Measurements from ENCODE around the gene WRAP53.
"Not testable (repeated sequence)": the region's sequence is repeated elsewhere in the genome, so short reads cannot be mapped to it uniquely, and the experiment has no call there.

The WRAP53 gene

DNA sequence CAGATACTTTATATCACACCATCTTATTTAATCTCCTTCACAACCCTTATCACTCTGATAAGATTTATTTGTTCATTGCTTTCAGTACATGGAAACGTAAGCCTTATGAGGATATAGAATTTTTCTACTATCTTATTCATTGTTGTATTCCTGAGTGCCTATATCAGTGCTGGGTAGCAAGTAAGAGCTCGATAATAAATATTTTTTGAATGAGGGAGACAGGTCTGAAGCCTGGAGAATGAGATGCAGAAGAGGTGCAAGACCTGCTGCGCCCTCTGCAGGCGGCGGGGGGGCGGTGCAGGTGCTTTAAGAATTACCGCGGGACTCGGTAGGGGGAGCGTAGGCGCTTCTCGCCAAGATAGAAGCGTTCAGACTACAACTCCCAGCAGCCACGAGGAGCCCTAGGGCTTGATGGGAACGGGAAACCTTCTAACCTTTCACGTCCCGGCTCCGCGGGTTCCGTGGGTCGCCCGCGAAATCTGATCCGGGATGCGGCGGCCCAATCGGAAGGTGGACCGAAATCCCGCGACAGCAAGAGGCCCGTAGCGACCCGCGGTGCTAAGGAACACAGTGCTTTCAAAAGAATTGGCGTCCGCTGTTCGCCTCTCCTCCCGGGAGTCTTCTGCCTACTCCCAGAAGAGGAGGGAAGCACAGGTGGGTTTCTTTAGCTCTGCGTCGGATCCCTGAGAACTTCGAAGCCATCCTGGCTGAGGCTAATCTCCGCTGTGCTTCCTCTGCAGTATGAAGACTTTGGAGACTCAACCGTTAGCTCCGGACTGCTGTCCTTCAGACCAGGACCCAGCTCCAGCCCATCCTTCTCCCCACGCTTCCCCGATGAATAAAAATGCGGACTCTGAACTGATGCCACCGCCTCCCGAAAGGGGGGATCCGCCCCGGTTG is at the start of gene WRAP53:
WRAP53 (plus strand) TSS at position 570 of the 900 bp plus-strand sequence; CDS start at position 742, 172 bp downstream.
- DNase-seq = peak; percentile 94

DNA sequence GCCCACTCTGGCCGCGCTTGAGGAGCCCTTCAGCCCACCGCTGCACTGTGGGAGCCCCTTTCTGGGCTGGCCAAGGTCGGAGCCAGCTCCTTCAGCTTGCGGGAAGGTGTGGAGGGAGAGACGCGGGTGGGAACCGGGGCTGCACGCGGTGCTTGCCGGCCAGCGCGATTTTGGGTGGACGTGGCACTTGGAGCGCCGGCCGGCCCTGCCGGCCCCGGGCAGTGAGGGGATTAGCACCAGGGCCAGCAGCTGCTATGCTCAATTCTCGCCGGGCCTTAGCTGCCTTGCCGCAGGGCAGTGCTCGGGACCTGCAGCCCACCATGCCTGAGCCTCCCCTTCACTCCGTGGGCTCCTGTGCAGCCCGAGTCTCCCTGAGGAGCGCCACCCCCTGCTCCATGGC is 47.5 kb upstream of the WRAP53 start:
- no peak for DNase-seq

DNA sequence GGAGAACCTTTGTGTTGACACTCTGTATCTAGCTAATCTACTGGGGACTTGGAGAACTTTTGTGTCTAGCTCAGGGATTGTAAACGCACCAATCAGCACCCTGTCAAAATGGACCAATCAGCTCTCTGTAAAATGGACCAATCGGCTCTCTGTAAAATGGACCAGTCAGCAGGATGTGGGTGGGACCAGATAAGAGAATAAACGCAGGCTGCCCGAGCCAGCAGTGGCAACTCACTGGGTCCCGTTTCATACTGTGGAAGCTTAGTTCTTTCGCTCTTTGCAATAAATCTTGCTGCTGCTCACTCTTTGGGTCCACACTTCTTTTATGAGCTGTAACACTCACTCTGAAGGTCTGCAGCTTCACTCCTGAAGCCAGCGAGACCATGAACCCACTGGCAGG is 46.6 kb upstream of the WRAP53 start:
- not testable (repeated sequence) for DNase-seq

DNA sequence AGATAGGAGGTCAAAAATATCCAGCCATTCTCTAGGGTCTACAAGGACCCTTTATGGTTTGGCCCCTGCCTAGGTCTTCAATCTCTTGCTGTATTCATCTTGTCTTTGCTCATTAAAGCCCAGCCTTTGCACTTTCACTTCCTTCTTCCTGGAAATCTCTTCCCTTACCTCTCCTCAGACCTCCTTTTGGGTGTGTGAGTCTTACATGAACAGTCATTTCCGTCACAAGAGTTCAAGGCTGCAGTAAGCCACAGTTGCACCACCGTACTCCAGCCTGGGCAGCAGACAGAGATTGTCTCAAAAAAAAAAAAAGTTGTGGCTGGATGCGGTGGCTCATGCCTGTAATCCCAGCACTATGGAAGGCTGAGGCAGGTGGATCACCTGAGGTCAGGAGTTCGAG is 43.5 kb upstream of the WRAP53 start:
- DNase-seq = no peak

DNA sequence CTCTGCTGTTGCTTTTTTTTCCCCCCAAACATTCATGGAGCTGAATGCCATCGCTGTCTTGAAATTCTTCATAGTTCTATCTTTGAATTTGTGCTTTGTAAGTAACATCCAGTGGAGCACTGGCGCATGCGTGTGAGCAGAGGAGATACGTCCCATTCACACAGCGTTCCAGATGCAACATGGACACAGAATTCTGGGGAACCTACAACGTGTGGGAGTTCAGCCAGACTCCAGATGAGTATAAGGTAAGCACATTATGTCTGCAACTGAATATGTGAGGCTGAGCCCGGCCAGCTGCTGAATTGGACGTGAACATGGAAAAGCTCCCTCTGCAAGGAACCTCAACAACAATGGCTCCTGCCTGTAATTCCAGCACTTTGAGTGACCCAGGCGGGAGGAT is 41.8 kb upstream of the WRAP53 start:
- DNase-seq = no peak

DNA sequence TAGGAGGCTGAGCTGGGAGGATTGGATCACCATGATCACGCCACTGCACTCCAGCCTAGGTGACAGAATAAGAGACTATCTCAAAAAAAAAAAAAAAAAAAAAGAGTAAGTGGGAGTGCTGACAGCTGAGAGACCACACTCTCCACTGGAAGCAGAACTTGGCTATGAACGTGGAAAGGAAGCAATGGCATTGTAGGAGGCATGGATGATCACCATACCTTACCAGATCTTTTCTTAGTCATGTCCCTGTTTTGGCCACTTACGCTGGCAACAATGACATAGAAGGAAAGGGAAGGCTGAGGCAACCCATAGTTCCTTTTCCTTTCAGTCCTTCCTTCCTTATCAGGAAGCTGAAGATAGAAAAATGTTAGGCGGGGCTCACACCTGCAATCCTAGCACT is 41.3 kb upstream of the WRAP53 start:
- no peak for DNase-seq

DNA sequence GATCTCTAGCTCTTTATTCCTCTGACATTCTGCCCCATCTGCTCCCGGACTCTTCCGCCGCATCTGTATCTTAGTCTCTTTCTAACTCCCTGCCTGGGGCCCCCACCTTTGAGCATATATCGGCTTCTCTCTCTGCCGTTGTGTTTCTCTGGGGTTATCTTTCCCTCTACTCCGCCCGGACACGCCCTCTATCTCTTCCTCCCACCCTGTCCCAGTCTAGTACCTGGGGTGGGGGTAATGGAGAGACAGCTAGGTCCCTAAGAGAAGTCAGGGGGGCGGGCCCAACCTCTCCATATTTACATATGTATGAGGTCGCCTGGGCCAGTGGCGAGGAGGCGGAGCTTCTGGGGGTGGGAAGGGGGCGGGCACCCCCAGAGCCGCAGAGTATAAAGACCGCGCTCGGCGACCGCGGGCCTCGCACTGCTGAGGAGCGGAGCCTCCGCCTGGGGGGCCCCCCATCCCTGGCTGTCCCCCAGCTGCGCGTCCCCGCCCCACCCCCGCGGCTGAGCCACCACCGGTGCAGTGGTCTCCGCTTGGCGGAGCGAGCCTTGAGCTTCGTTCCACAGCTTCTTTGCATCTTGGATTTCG is 37.7 kb upstream of the WRAP53 start, which contains the start of gene ATP1B2:
ATP1B2 (plus strand) TSS at position 418 of the 588 bp plus-strand sequence. CDS start 593 bp downstream, outside the sequence.
- DNase-seq = peak; percentile 60

DNA sequence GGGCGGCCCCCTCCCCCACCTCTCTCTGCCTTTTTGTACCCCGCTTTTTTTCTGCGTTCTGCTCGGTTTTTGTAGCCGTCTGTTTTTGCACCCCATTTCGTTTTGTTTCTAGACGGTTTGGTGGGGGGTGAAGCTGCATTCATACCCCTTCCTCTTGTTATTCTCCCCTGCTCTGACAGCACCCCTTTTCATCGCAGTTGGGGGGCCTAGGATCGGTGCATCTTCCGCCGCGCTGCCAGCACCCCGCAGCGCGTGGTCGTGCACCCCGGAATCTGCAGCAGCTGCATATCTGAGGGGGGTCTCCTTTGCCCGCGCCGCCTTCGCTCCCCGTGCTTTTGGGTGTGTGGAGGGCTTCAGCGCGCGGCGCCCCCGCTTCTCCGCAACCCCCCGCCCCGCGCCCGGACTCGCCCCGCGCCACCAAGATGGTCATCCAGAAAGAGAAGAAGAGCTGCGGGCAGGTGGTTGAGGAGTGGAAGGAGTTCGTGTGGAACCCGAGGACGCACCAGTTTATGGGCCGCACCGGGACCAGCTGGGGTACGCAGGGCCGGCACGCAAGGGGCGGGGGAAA is 37.1 kb upstream of the WRAP53 start:
- DNase-seq = no peak

DNA sequence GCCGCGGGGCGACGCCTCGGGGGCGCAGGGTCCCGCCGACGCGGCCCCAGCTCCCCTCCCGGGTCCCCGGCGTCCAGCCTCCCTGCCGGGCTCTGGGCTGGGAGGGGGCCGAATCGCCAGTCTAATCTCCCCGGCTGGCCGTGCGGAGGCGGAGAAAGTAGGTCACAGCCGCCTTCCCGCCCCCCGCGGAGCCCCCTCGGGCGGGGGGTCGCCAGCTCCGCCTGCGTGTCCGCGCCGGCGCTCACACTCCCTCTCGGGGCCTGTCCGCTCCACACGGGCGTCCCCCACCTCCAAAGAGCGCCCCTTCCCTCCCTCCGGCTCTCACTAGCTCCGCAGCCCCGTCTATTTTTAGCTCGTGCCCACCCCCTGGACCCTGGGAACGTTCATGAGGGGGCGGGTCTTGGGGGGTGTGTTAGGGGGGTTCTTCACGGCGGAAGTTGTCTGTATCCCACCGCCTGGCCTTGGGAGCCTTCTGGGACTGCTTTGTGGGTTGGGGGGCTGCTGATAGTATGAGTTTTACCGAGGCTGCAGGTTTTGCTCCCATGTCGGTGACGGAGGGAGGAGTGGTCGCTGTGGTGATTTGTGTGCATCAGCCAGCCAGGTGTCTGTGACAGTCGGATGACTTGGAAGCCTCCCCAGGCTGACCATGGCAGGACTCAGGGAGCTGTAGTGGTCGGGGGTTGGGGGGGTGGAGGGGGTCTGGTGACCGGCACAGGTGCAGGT is 36.5 kb upstream of the WRAP53 start:
- DNase-seq = no peak

DNA sequence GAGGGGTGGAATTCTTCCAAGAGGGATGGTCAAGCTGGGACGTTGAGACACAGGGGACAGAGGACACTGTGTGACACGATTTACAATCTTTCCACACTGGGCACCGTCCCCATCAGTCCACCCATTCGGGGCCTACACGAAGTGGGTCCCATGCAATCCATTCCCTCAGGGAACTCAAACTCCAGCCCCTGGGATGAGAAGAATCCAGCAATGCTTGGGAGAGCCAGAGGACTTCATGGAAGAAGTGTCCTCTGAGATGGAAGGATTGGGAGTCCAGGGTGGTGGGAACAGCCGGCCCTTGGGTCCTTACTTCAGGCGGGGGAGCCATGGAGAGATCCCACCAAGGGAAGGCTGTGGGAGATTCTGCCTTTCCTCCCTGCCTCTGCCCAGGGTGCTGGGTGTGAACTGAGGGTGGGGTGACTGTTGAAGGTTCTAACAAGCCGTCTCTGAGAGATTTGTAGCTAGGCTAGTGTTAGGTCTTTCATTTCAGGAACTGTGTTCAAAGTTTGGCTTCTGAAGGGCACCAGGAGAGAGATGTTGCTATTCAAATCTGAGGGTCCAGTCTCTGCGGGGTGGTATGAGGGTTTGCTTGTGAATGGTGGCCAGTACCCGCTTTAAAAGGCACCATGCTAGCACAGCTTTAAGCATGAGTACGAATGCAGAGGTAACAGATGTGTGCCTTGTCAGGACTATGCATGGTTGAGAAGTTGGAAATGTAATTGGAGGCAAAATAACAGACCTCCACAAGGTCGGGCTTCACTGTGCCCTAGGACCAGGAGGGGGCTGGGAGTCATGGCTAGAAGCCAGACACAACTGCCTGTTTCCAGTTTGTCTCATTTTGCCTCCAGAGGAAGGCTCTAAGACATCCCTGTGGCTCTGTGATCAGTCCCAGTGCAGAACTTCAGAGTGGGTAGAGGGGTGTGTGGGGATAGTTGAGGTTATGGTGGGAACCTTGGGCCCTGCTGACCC is 35.6 kb upstream of the WRAP53 start:
- no peak for DNase-seq

DNA sequence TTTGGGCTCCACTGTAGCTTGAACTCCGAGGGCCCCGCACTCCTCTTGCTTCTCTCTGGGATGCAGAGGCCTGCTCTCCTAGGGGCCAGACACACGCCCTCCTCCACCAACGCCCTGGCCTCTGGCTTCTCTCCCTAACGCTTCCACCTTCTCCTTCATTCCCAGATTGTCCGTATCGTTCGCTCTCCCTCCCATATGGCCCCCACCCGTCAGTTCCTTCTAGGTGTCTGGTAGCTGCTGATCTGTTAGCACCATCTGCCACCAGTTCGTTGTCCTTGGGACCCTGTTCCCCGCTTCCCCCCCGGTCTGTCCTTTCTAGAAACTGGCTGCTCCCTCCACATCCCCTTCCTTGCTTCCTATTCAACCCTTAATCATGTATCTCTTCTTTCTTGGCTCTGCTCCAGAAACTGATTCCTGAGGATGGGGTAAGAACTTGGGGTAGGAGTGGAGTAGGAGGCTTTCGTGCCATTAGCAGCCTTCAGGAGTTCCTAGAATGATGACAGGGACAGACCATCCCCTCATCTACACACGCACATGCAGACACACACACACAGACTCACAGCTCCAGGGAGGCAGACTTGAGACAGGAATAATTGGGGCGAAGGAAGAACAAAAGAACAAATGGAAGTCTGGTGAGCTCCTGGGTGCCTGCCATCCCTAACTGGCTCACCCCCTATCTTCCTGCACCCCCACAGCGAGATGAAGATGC is 33.3 kb upstream of the WRAP53 start:
- DNase-seq = no peak

DNA sequence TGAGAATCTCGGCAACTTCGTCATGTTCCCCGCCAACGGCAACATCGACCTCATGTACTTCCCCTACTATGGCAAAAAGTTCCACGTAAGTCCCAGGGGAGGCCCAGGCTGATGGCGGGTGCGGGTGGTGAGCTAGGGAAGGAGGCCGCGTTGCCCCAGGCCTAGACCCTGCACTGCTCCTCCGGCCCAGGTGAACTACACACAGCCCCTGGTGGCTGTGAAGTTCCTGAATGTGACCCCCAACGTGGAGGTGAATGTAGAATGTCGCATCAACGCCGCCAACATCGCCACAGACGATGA is 32.8 kb upstream of the WRAP53 start:
- no peak for DNase-seq

DNA sequence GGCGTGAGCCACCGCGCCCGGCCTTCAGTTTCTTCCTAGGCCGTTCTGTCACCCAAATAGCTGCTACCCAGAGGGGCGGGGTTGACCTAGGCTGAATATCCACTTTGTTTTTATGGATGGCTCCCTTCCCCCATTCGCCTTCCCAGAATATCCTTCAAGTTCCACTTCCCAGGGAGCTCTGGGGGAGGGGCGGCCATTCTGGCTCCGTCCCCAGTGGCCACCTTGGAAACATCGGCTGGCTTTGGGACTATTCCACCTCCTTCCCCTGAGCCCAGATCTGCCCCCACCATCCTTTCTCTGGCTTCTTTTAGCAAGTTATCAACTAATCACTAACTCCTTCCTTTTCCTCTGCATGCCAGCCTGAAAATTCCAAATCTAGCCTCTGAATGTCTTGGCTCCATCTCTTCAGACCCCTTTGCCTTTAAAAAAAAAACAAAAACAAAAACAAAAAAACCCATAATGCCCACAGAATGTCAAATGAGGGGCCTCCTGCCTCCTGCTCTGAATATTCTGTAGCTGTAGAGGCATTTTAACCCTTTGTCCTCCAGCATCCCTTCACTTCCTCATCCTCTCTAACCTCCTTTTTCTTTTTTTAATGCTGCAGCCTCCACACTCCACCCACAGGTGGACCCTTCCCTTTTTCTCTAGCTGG is 31.2 kb upstream of the WRAP53 start:
- no peak for DNase-seq

DNA sequence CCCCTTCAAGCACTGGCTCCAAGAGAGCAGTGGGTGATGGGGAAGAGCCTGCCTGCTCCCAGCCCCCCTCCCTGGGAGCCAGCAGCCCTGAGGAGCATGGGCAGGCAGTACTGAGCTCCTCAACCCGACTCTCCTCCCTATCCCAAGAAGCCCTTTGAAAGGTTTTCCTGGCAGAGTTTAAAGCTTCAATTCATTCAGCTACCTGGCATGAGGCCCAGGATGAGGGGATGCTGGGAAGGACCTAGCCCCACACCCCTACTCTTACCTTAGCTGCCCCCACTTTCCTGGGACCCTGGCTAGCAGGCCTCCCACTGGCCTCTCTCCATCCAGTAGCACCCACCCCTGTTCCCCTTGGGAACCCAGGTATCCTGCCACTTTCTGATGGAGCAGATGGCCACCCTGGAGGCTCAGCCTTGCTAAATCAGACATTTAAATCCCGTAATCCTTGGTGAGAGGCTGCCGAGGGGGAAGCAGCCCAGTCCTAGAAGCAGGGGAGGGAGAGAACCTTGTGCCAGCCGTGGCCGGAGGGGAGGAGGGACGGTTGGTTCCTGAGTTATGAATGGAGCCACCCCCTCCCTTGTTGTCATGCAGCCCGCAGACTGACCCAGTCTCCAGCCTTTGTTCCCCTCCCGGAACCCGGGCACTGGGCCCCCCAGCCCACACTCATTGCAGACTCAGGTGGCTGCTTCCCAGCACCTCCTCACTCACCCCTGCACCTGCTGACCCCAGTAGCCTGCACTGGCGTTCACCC is 20.4 kb upstream of the WRAP53 start:
- no peak for DNase-seq

DNA sequence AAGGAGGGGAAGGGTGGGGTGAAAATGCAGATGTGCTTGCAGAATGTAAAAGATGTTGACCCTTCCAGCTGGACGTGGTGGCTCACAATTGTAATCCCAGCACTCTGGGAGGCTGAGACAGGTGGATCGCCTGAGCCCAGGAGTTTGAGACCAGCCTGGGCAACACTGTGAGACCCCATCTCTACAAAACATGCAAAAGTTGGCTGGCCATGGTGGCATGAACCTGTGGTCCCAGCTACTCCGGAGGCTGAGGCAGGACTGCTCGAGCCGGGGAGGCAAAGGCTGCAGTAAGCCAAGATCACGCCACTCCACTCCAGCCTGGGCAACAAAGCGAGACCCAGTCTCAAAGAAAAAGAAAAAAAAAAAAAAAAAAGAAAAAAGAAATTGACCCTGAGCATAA is 19.8 kb upstream of the WRAP53 start:
- no peak for DNase-seq

DNA sequence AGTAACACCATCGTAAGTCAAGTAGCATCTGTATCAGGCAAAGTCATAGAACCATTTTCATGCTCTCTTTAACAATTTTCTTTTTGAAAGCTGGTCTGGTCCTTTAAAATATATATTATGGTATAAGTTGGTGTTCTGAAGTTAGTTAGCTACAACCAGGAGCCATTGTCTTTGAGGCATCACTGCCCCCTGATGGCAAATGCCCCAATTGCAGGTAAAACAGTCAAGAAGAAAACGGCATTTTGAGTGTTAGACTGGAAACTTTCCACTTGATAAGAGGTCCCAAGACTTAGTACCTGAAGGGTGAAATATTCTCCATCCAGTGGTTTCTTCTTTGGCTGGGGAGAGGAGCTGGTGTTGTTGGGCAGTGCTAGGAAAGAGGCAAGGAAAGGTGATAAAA is 15.0 kb upstream of the WRAP53 start:
- no peak for DNase-seq

DNA sequence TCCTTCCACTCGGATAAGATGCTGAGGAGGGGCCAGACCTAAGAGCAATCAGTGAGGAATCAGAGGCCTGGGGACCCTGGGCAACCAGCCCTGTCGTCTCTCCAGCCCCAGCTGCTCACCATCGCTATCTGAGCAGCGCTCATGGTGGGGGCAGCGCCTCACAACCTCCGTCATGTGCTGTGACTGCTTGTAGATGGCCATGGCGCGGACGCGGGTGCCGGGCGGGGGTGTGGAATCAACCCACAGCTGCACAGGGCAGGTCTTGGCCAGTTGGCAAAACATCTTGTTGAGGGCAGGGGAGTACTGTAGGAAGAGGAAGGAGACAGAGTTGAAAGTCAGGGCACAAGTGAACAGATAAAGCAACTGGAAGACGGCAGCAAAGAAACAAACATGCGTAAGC is 13.3 kb upstream of the WRAP53 start:
- no peak for DNase-seq

DNA sequence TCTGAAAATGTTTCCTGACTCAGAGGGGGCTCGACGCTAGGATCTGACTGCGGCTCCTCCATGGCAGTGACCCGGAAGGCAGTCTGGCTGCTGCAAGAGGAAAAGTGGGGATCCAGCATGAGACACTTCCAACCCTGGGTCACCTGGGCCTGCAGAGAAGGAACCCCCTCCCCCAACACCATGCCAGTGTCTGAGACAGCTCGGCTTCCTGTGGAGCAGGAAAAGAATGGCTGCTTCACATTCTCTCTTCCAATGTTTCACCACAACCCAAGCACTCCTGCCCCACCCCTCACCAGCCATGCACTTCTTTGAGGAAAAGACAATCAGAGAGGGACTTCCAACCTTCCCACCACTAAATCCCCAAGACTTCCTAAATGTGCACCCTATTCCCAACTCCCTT is 11.7 kb upstream of the WRAP53 start:
- DNase-seq = no peak

DNA sequence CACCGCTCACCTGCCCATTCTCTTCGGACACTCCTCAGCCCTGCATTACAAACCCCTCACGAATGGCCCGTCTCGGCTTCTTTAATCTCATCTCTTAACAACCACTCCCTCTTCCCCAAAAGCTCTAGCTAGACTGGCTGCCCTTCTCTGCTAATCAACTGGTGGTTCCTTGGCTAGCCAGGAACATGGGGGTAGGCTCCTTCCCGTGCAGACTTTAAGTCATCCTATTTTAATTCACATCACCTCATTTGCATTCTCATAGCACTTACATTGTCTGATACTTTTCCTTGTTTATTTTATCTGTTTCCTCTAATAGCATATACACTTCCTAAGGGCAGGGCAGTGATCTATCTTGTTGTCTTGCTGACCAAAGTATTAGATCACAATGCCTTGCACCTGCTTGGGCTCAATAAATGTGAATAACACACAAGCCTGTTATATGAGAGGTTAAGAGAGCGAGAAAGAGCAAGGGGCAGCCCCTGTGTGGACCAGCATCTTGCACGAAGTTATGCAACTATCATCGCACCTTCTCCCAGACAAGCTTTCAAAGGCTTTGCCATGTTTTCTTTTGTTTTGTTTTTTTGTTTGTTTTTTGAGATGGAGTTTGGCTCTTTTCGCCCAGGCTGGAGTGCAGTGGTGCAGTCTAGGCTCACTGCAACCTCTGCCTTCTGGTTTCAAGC is 10.7 kb upstream of the WRAP53 start:
- no peak for DNase-seq
